ENCODE measurements around the gene TTLL13. TPM values are rescaled to one million over a fixed set of nuclear protein-coding genes. Genes with fewer than 3 reads are reported as not detected.

The TTLL13 gene
- total and polyA plus RNA-seq, 2 of the 8 experiments (the other 6 are each of a cell fraction or from before 2014, with no cell fraction given): 0.03 TPM; not detected in 1

GRCh38 chr15:90265271-90266060 lies 16.1 kb downstream of the TTLL13 start, which contains the start of gene NGRN (continued):
- TF ChIP-seq EZH2 (IDR thresholded peaks at IDR 0.05; ENCODE audit: low read depth, low read length, severe bottlenecking) (no peak), BCL11A (IDR thresholded peaks at IDR 0.05; ENCODE audit: low read depth in 2 of 2, low read length in 2 of 2) (no peak), SIN3A (conservative IDR thresholded peaks at IDR 0.05 in 1 of 2, IDR thresholded peaks at IDR 0.05 in 1 of 2; ENCODE audit: low read depth in 1 of 2, low read length in 2 of 2) (peak; percentile 25 to 48; a peak in 3 of 4 replicates), ASH2L (IDR thresholded peaks at IDR 0.05; ENCODE audit: low read length) (peak; percentile 84), RXRA (IDR thresholded peaks at IDR 0.05; ENCODE audit: insufficient read depth, low read depth, low read length) (no peak), EGR1 (IDR thresholded peaks at IDR 0.05; ENCODE audit: borderline replicate concordance, low read depth, low read length) (no peak), HDAC2 (IDR thresholded peaks at IDR 0.05; ENCODE audit: borderline replicate concordance in 1 of 2, low read depth in 2 of 2, low read length in 2 of 2) (no peak), YY1 (IDR thresholded peaks at IDR 0.05; ENCODE audit: low read depth, low read length) (peak; percentile 86; the same call in 1 of the 2 replicates), CBX5 (IDR thresholded peaks at IDR 0.05; ENCODE audit: low read depth, low read length) (no peak), ATF2 (IDR thresholded peaks at IDR 0.05; ENCODE audit: low read length) (peak; percentile 12; the same call in 1 of the 2 replicates), BACH1 (IDR thresholded peaks at IDR 0.05; ENCODE audit: low read length) (no peak), GTF2F1 (IDR thresholded peaks at IDR 0.05; ENCODE audit: borderline replicate concordance, low read depth, low read length) (peak; percentile 75; the same call in 1 of the 2 replicates), ATF3 (IDR thresholded peaks at IDR 0.05; ENCODE audit: insufficient read depth, low read depth, low read length) (no peak), PHF8 (conservative IDR thresholded peaks at IDR 0.05; ENCODE audit: low read depth, low read length) (peak; percentile 88), EP300 (IDR thresholded peaks at IDR 0.05; ENCODE audit: borderline replicate concordance in 1 of 2, low read depth in 2 of 2, low read length in 2 of 2) (no peak), JUN (IDR thresholded peaks at IDR 0.05; ENCODE audit: low read depth, low read length) (no peak), MAX (IDR thresholded peaks at IDR 0.05) (peak; percentile 84), KDM4A (IDR thresholded peaks at IDR 0.05; ENCODE audit: low read depth, low read length, severe bottlenecking) (peak; percentile 71), POLR2A (IDR thresholded peaks at IDR 0.05; ENCODE audit: control extremely low read depth in 1 of 2, low read depth in 2 of 2, low read length in 2 of 2) (peak; percentile 92 to 95), CBX8 (IDR thresholded peaks at IDR 0.05; ENCODE audit: borderline replicate concordance, low read depth, low read length) (no peak)
